ENCODE measurements around the gene HIVEP1. TPM values are rescaled to one million over a fixed set of nuclear protein-coding genes. Genes with fewer than 3 reads are reported as not detected.
A peak's percentile ranks its signal among the peaks of the same experiment; 100 is the strongest.

The HIVEP1 gene
- total RNA-seq (96.4 TPM), polyA plus RNA-seq (1 to 10 TPM; 3.9 to 7.7 (median 7.1) TPM)

DNA sequence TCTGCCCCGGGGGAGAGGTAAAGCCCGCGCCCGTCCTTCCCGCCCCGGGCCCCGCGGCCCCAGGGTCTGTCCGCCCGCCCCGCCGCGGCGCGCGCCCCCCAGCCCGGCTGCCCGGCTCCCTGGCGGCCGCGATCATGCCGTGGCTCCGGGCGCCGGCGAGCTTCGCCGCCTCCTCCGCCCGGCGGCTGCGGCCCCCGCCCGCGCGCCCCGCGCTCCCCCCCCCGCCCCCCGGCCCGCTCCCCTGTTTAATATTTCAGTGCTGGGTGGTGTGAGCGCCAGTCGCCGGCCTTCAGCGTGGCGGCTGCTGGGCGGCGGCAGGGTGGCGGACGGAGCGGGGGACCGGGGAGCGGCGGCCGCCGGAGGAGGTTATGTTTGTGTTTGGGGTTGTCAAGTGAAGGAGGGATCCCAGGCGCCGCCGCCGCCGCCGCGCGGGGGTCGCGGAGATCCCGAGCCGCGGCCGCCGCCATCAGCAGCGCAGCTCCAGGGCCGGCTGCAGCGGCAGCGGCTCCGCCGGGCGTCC, at the start of gene HIVEP1:
TSS of gene HIVEP1 (plus strand) at position 275 of the 520 bp plus-strand sequence. CDS start 3,317 bp downstream, outside the sequence.
- peaks cover 18% of the 10 kb centered on the region for H3K36me3 Mint-ChIP-seq
- peaks cover 23% of the 10 kb centered on the region for H3K27me3 Mint-ChIP-seq
- Histone ChIP-seq H3K4me1 (ENCODE audit: control insufficient read depth, insufficient read depth, low read length, poor library complexity, severe bottlenecking) (peaks cover 31% of the 10 kb centered on the region), H3K36me3 (ENCODE audit: control insufficient read depth, insufficient read depth, low read length) (peaks cover 21% of the 10 kb centered on the region), H3K27ac (ENCODE audit: insufficient read depth, low read length, poor library complexity, severe bottlenecking) (peak within 1 kb of the TSS; percentile 99), H3K4me3 (ENCODE audit: low read depth, low read length) (peak within 1 kb of the TSS; percentile 89), H3K9me3 (ENCODE audit: control insufficient read depth in 2 of 2, low read length in 2 of 2) (no peaks in the 10 kb centered on the region), H3K27me3 (ENCODE audit: control insufficient read depth, insufficient read depth, low read length) (no peaks in the 10 kb centered on the region)
- H3K4me1 Mint-ChIP-seq, result peaks cover 29 to 66% (median 39%) of the 10 kb centered on the region in 4 donors
- H3K27ac Mint-ChIP-seq, result peak within 1 kb of the TSS; percentile 99
- DNase-seq, result no peak
- H3K9me3 Mint-ChIP-seq, result peaks cover 0 to 10% (median 2%) of the 10 kb centered on the region in 7 donors
- ATAC-seq (ENCODE audit: low read depth in 2 of 2), result no peak
- H3K4me3 Mint-ChIP-seq, result peak within 1 kb of the TSS; percentile 96 to 100 (median 97)

DNA sequence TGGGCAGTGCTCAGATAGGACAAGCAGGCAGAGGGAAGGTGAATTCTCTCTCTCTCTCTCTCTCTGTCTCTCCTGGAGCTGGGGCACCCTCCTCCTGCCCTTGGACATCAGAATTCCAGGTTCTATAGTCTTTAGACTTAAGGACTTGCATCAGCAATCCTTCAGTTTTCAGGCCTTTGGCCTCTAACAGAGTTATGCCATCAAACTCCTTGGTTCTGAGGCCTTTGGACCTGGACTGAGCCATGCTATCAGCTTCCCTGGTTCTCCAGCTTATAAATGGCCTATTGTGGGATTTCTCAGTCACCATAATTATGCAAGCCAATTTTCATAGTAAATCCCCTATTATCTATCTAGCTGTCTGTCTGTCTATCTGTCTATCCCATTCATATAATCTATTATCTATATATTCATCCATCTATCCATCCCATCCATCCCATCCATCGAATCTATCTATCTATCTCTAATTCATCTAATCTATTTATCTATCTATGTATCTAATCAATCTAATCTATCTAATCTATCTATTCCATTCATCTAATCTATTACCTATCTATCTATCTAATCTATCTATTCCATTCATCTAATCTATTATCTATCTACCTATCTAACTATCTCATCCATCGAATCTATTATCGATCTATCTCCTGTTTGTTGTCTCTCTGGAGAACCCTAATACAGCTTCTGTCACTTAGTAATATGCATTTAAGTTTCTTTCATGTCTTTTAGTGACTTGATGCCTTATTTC, 48.2 kb upstream of the HIVEP1 start:
- no peak overlapping the region for H3K27ac Mint-ChIP-seq
- ATAC-seq (ENCODE audit: low read depth in 2 of 2), result no peak
- no peak for DNase-seq
- Histone ChIP-seq H3K4me3 (ENCODE audit: low read depth, low read length) (no peak overlapping the region), H3K36me3 (ENCODE audit: control insufficient read depth, insufficient read depth, low read length) (no peaks in the 10 kb centered on the region), H3K27ac (ENCODE audit: insufficient read depth, low read length, poor library complexity, severe bottlenecking) (no peak overlapping the region), H3K27me3 (ENCODE audit: control insufficient read depth, insufficient read depth, low read length) (no peaks in the 10 kb centered on the region), H3K9me3 (ENCODE audit: control insufficient read depth in 2 of 2, low read length in 2 of 2) (no peaks in the 10 kb centered on the region), H3K4me1 (ENCODE audit: control insufficient read depth, insufficient read depth, low read length, poor library complexity, severe bottlenecking) (no peaks in the 10 kb centered on the region)
- no peak overlapping the region for H3K4me3 Mint-ChIP-seq
- H3K36me3 Mint-ChIP-seq, result no peaks in the 10 kb centered on the region
- H3K4me1 Mint-ChIP-seq, result no peaks in the 10 kb centered on the region
- H3K27me3 Mint-ChIP-seq, result no peaks in the 10 kb centered on the region
- H3K9me3 Mint-ChIP-seq, result no peaks in the 10 kb centered on the region

DNA sequence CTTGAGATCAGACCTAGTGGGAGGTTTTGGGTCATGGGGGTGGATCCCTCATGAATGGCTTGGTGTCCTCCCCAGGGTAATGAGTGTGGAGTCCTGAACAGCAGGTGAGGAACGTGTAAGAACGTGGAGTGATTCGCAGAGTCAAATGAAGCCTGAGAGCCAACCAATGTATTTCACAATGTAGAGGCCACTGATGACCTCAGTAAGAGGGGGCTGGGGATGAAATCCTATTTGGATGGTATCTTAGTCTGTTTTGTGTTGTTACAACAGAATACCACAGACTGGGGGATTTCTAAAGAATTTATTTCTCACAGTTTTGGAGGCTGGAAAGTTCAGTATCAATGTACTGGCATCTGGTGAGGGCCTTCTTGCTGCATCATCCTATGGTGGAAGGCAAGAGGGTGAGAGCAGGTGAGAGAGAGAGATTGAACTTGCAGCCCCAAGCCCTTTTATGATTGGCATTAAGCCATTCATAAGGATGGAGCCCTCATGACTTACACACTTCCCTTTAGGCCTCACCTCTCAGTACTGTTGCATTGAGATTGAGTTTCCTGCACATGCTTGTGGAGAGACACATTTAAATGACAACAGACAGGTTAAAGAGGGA, 47.3 kb upstream of the HIVEP1 start:
- Histone ChIP-seq H3K4me1 (ENCODE audit: control insufficient read depth, insufficient read depth, low read length, poor library complexity, severe bottlenecking) (no peaks in the 10 kb centered on the region), H3K4me3 (ENCODE audit: low read depth, low read length) (no peak overlapping the region), H3K27me3 (ENCODE audit: control insufficient read depth, insufficient read depth, low read length) (no peaks in the 10 kb centered on the region), H3K36me3 (ENCODE audit: control insufficient read depth, insufficient read depth, low read length) (no peaks in the 10 kb centered on the region), H3K27ac (ENCODE audit: insufficient read depth, low read length, poor library complexity, severe bottlenecking) (no peak overlapping the region), H3K9me3 (ENCODE audit: control insufficient read depth in 2 of 2, low read length in 2 of 2) (no peaks in the 10 kb centered on the region)
- no peak for ATAC-seq (ENCODE audit: low read depth in 2 of 2)
- Mint-ChIP-seq H3K4me1 (no peaks in the 10 kb centered on the region), H3K4me3 (no peak overlapping the region), H3K36me3 (no peaks in the 10 kb centered on the region), H3K27me3 (no peaks in the 10 kb centered on the region), H3K27ac (no peak overlapping the region), H3K9me3 (no peaks in the 10 kb centered on the region)
- no peak for DNase-seq

DNA sequence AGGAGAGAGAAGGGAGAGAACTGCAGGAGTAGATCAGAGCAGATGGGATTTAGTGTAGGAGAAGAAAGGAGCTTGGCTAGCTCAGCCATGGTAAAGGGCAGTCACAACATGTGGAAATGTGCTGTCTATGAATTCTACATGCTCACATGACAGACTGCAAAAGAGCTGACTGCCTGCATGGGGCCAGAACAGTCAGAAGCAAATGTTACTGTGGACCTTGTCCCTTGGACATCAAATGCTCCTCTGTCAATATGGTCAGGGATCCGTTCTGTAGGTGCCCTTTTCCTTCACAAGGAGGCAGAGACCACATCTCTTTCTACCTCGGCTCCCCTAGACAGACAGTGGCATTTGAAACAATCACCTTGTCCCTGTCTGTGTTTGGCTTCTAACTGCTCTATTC, 46.6 kb upstream of the HIVEP1 start:
- ATAC-seq (ENCODE audit: low read depth in 2 of 2) (no peak), DNase-seq (no peak)
- Histone ChIP-seq H3K4me3 (ENCODE audit: low read depth, low read length) (no peak overlapping the region), H3K27ac (ENCODE audit: insufficient read depth, low read length, poor library complexity, severe bottlenecking) (no peak overlapping the region), H3K27me3 (ENCODE audit: control insufficient read depth, insufficient read depth, low read length) (no peaks in the 10 kb centered on the region), H3K9me3 (ENCODE audit: control insufficient read depth in 2 of 2, low read length in 2 of 2) (no peaks in the 10 kb centered on the region), H3K36me3 (ENCODE audit: control insufficient read depth, insufficient read depth, low read length) (no peaks in the 10 kb centered on the region), H3K4me1 (ENCODE audit: control insufficient read depth, insufficient read depth, low read length, poor library complexity, severe bottlenecking) (no peaks in the 10 kb centered on the region)
- H3K4me1 Mint-ChIP-seq, result no peaks in the 10 kb centered on the region
- no peaks in the 10 kb centered on the region for H3K9me3 Mint-ChIP-seq
- H3K27ac Mint-ChIP-seq, result no peak overlapping the region
- H3K4me3 Mint-ChIP-seq, result no peak overlapping the region
- H3K27me3 Mint-ChIP-seq, result no peaks in the 10 kb centered on the region
- no peaks in the 10 kb centered on the region for H3K36me3 Mint-ChIP-seq

DNA sequence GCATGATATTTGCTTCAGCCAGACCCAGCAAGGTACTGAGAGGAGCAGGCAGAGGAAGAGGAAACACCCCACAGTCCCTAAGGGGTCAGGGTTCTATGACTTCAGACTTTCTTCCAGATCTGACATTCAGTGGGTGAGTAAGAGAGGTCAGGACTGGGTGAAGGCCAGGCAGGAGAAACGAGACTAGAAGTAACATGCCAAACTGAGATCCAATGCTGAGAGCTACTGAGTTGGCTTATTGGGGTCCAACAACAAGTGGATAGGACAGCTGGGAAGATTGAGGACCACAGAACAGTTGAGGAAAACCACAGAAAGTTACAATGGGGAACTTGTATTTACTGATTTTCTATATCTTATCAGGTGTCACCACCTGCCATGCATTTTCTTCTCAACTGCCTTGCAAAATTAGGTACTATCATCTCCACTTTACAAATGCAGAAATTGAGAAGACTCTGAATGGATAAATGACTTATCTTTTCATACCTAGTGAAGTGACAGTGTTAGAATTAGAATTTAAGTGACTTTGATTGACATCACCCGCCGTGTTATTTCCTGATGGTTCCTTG, 43.8 kb upstream of the HIVEP1 start:
- Histone ChIP-seq H3K4me3 (ENCODE audit: low read depth, low read length) (no peak overlapping the region), H3K4me1 (ENCODE audit: control insufficient read depth, insufficient read depth, low read length, poor library complexity, severe bottlenecking) (no peaks in the 10 kb centered on the region), H3K27me3 (ENCODE audit: control insufficient read depth, insufficient read depth, low read length) (no peaks in the 10 kb centered on the region), H3K9me3 (ENCODE audit: control insufficient read depth in 2 of 2, low read length in 2 of 2) (no peaks in the 10 kb centered on the region), H3K36me3 (ENCODE audit: control insufficient read depth, insufficient read depth, low read length) (no peaks in the 10 kb centered on the region), H3K27ac (ENCODE audit: insufficient read depth, low read length, poor library complexity, severe bottlenecking) (no peak overlapping the region)
- DNase-seq (no peak), ATAC-seq (ENCODE audit: low read depth in 2 of 2) (no peak)
- Mint-ChIP-seq H3K9me3 (no peaks in the 10 kb centered on the region), H3K4me3 (no peak overlapping the region), H3K4me1 (no peaks in the 10 kb centered on the region), H3K36me3 (no peaks in the 10 kb centered on the region), H3K27me3 (no peaks in the 10 kb centered on the region), H3K27ac (peak overlapping the region in 1 of 3 donors; percentile 33)

DNA sequence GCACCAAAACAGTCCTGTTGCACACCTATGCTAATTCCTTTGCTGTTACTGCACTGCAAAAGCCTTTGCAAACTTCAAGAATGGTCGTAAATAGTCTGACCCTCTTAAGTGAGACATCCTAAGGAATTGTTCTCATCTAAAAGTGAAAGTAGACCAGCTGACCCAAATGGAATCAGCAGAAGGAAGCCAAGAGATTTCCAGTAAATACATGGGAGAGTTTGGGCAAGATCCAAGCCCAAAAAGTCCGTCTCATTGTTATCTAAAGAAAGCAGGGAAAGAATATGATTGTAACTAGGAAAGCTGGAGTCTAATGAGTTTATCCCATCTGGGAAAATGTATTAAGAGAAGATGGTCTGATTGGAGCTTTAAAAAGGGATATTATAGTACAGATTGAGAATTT, 43.0 kb upstream of the HIVEP1 start:
- Histone ChIP-seq H3K4me1 (ENCODE audit: control insufficient read depth, insufficient read depth, low read length, poor library complexity, severe bottlenecking) (no peaks in the 10 kb centered on the region), H3K36me3 (ENCODE audit: control insufficient read depth, insufficient read depth, low read length) (no peaks in the 10 kb centered on the region), H3K4me3 (ENCODE audit: low read depth, low read length) (no peak overlapping the region), H3K27me3 (ENCODE audit: control insufficient read depth, insufficient read depth, low read length) (no peaks in the 10 kb centered on the region), H3K9me3 (ENCODE audit: control insufficient read depth in 2 of 2, low read length in 2 of 2) (no peaks in the 10 kb centered on the region), H3K27ac (ENCODE audit: insufficient read depth, low read length, poor library complexity, severe bottlenecking) (no peak overlapping the region)
- Mint-ChIP-seq H3K9me3 (no peaks in the 10 kb centered on the region), H3K27ac (no peak overlapping the region), H3K4me3 (no peak overlapping the region), H3K36me3 (no peaks in the 10 kb centered on the region), H3K27me3 (no peaks in the 10 kb centered on the region), H3K4me1 (peaks cover 0 to 3% (median 0%) of the 10 kb centered on the region in 4 donors)
- ATAC-seq (ENCODE audit: low read depth in 2 of 2) (no peak), DNase-seq (no peak)

DNA sequence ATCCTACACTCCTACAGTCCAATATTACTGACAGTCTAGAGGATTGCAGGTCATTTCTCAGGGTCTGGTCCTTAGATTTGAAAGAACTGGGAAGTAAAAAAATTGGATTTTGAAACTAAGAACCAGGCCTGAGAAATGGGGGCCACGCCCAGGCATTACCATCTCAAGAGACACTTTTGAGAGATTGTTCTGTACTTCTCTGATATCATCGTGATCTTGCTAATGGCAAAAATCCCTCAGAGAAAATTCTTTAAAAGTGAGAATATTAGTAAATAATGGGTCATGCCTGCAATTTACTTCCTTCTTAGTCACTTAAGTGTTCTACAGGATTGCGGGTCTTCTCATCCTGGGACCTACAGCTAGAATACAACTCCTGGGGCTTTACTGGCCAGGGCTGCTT, 42.0 kb upstream of the HIVEP1 start:
- no peaks in the 10 kb centered on the region for H3K27me3 Mint-ChIP-seq
- no peaks in the 10 kb centered on the region for H3K27me3 ChIP-seq (ENCODE audit: control insufficient read depth, insufficient read depth, low read length)
- H3K9me3 ChIP-seq (ENCODE audit: control insufficient read depth in 2 of 2, low read length in 2 of 2), result no peaks in the 10 kb centered on the region
- no peak overlapping the region for H3K27ac Mint-ChIP-seq
- no peaks in the 10 kb centered on the region for H3K9me3 Mint-ChIP-seq
- ATAC-seq (ENCODE audit: low read depth in 2 of 2) (no peak), DNase-seq (no peak)
- H3K36me3 Mint-ChIP-seq, result no peaks in the 10 kb centered on the region
- H3K36me3 ChIP-seq (ENCODE audit: control insufficient read depth, insufficient read depth, low read length), result no peaks in the 10 kb centered on the region
- no peak overlapping the region for H3K4me3 ChIP-seq (ENCODE audit: low read depth, low read length)
- no peaks in the 10 kb centered on the region for H3K4me1 ChIP-seq (ENCODE audit: control insufficient read depth, insufficient read depth, low read length, poor library complexity, severe bottlenecking)
- no peak overlapping the region for H3K4me3 Mint-ChIP-seq
- H3K27ac ChIP-seq (ENCODE audit: insufficient read depth, low read length, poor library complexity, severe bottlenecking), result no peak overlapping the region
- peaks cover 0 to 6% (median 5%) of the 10 kb centered on the region in 4 donors for H3K4me1 Mint-ChIP-seq

Measured in CD4-positive, CD25-positive, alpha-beta regulatory T cell (primary cell).